22Rv1 (cell line): ENCODE measurements around the gene SPANXN2.
A peak's percentile ranks its signal among the peaks of the same experiment; 100 is the strongest.

Experiments
- ZFX ChIP-seq: fragments of 450-650 bp; IDR thresholded peaks from 2 replicates; pipeline ENCODE4 v1.6.1; 2017; ENCODE audit warnings: antibody characterized with exemption, borderline replicate concordance
- TF ChIP-seq, protein P1 (sequence below): fragments of 450-650 bp; IDR thresholded peaks from 2 replicates; pipeline ENCODE4 v1.5.1; 2017; ENCODE audit warnings: mild to moderate bottlenecking

DNA sequence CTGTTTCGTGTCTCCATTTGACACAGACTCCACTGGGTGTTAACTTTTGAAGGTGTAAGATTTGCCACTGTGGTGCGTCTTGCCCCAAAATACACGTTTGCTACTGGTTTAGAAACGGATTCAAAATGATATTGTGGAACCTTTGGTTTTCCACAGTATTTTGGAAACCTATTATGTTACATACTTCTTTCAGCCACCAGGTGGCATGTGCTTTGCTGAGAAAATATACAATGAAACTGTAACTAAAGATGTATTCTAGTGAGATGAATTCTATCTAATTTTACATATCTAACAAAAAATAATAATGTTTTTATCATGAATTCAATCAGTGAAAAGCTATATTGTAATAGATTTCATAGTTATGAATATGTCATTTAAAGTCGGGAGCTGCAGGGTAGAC lies 56.2 kb downstream of the SPANXN2 start:
- TF ChIP-seq, protein P1, sequence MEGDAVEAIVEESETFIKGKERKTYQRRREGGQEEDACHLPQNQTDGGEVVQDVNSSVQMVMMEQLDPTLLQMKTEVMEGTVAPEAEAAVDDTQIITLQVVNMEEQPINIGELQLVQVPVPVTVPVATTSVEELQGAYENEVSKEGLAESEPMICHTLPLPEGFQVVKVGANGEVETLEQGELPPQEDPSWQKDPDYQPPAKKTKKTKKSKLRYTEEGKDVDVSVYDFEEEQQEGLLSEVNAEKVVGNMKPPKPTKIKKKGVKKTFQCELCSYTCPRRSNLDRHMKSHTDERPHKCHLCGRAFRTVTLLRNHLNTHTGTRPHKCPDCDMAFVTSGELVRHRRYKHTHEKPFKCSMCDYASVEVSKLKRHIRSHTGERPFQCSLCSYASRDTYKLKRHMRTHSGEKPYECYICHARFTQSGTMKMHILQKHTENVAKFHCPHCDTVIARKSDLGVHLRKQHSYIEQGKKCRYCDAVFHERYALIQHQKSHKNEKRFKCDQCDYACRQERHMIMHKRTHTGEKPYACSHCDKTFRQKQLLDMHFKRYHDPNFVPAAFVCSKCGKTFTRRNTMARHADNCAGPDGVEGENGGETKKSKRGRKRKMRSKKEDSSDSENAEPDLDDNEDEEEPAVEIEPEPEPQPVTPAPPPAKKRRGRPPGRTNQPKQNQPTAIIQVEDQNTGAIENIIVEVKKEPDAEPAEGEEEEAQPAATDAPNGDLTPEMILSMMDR = peak; percentile 65
- TF ChIP-seq ZFX = no peak
